Tibial nerve (tissue), 3 donors: ENCODE data around the gene NEDD9.

Experiments used
- CTCF ChIP-seq, 5 experiments: fragments of 200-600 bp in 3 of 5; fragments of 450-650 bp in 2 of 5; sonication (generic) in 3 of 5; IDR thresholded peaks; one replicate each; pipeline ENCODE4 v1.5.1; 2016 to 2019; ENCODE audit warnings: antibody characterized with exemption in 5 of 5, mild to moderate bottlenecking in 3 of 5, moderate library complexity in 2 of 5
- POLR2A ChIP-seq, 2 donors: fragments of 450-650 bp; IDR thresholded peaks; one replicate each; pipeline ENCODE4 v1.6.1; 2017; ENCODE audit warnings: antibody characterized with exemption in 2 of 2, mild to moderate bottlenecking in 2 of 2, moderate library complexity in 2 of 2

- TF ChIP-seq POLR2A (IDR thresholded peaks at IDR 0.05) (no peak), CTCF (IDR thresholded peaks at IDR 0.05) (no peak)
Observed at GRCh38 chr6:11209906-11210305, 22.6 kb downstream of the NEDD9 start.
